ENCODE measurements around the gene C16orf54.
"Not testable (repeated sequence)": the region's sequence is repeated elsewhere in the genome, so short reads cannot be mapped to it uniquely, and the experiment has no call there.

The C16orf54 gene, protein sequence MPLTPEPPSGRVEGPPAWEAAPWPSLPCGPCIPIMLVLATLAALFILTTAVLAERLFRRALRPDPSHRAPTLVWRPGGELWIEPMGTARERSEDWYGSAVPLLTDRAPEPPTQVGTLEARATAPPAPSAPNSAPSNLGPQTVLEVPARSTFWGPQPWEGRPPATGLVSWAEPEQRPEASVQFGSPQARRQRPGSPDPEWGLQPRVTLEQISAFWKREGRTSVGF

GRCh38 chr16:29745853-29746345 lies at the start of gene C16orf54:
Gene C16orf54, minus strand, starts transcription at chr16:29745990. Its CDS starts 1,039 bp downstream, at chr16:29744951.
- Histone ChIP-seq H3K9me3 (ENCODE audit: control insufficient read depth in 5 of 5, low read length in 5 of 5) (no peaks in the 10 kb centered on the region), H3K9ac (ENCODE audit: low read length in 5 of 5) (peak within 1 kb of the TSS in 1 of 5 donors; percentile 45), H3K27me3 (ENCODE audit: control insufficient read depth in 5 of 5, insufficient read depth in 4 of 5, low read length in 5 of 5) (no peaks in the 10 kb centered on the region), H3K4me3 (ENCODE audit: low read depth in 1 of 5, low read length in 5 of 5) (peak within 1 kb of the TSS; percentile 32 to 64 (median 53)), H3K27ac (ENCODE audit: low read depth, low read length) (no peak within 1 kb of the TSS), H3K4me1 (ENCODE audit: control insufficient read depth in 5 of 5, insufficient read depth in 5 of 5, low read length in 5 of 5) (peaks cover 0 to 8% (median 0%) of the 10 kb centered on the region in 5 donors), H3K36me3 (ENCODE audit: control insufficient read depth in 5 of 5, insufficient read depth in 5 of 5, low read length in 5 of 5) (no peaks in the 10 kb centered on the region)

- Histone ChIP-seq H3K27me3 (ENCODE audit: control insufficient read depth in 5 of 5, insufficient read depth in 4 of 5, low read length in 5 of 5) (no peaks in the 10 kb centered on the region), H3K9me3 (ENCODE audit: control insufficient read depth in 5 of 5, low read length in 5 of 5) (no peaks in the 10 kb centered on the region), H3K9ac (ENCODE audit: low read length in 5 of 5) (no peak overlapping the region), H3K4me3 (ENCODE audit: low read depth in 1 of 5, low read length in 5 of 5) (no peak overlapping the region), H3K4me1 (ENCODE audit: control insufficient read depth in 5 of 5, insufficient read depth in 5 of 5, low read length in 5 of 5) (peaks cover 0 to 22% (median 21%) of the 10 kb centered on the region in 5 donors), H3K27ac (ENCODE audit: low read depth, low read length) (no peak overlapping the region), H3K36me3 (ENCODE audit: control insufficient read depth in 5 of 5, insufficient read depth in 5 of 5, low read length in 5 of 5) (peaks cover 3 to 27% (median 24%) of the 10 kb centered on the region in 5 donors)
Observed at GRCh38 chr16:29794231-29794710, 48.5 kb upstream of the C16orf54 start.

DNA sequence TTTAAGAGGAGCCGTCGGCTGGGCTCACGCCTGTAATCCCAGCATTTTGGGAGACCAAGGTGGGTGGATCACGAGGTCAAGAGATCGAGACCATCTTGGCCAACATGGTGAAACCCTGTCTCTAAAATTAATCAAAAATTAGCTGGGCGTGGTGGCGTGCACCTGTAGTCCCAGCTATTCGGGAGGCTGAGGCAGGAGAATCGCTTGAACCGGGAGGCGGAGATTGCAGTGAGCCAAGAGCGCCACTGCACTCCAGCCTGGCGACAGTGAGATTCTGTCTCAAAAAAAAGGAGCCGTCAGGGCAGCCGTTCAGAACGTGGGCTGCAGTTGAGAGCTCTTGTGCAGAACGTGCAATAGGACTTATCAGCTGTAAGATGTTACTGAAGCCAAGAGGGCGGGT lies 47.4 kb upstream of the C16orf54 start:
- not testable (repeated sequence) for H3K27ac ChIP-seq (ENCODE audit: low read depth, low read length); H3K9me3 ChIP-seq (ENCODE audit: control insufficient read depth in 5 of 5, low read length in 5 of 5); H3K27me3 ChIP-seq (ENCODE audit: control insufficient read depth in 5 of 5, insufficient read depth in 4 of 5, low read length in 5 of 5); H3K9ac ChIP-seq (ENCODE audit: low read length in 5 of 5); H3K4me3 ChIP-seq (ENCODE audit: low read depth in 1 of 5, low read length in 5 of 5)
- Histone ChIP-seq H3K4me1 (ENCODE audit: control insufficient read depth in 5 of 5, insufficient read depth in 5 of 5, low read length in 5 of 5) (peaks cover 0 to 22% (median 21%) of the 10 kb centered on the region in 5 donors), H3K36me3 (ENCODE audit: control insufficient read depth in 5 of 5, insufficient read depth in 5 of 5, low read length in 5 of 5) (peaks cover 3 to 16% (median 13%) of the 10 kb centered on the region in 5 donors)

DNA sequence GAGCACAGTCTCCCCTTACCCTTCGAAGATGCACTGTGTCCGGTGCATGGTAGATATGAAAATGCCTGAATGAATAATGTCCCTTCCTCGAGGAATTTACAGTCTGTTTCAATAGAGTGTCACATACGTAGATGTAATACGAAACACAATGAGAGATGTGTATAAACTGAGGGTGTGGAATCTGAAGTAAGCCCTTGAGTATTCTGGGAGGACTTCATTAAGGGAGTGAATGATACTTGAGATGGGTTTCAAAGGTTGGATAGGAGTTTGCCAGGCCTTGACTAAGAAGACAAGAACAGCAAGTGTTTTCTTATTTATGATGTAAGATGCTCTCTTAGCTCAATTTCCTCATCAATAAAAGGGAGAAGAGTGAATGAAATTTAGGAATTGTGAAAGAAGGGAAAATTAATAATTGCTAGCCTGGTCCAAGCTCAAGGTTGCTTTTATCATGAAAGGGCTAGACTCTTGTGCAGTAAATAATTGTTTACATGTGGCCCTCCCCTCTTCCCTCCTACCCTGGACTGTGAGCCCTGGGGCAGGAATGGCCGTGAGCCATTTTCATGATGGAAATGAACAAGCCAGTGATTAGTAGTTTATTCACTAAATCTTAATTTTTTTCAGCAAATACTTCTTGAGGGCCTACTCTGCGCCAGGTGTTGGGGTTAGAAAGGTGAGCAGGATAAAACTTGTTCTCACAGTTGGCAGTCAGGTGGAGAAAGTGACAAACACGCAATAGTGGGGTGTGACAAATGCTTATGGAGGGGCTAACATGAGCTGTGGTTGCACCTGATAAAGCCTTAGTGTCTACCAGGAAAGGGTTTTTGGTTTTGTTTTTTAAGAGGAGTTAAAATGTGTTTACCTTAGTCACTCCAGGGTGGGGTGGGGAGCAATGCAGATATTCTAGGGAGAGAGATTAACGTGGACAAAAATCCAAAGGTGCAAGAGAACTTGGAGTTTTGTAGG lies 46.3 kb upstream of the C16orf54 start:
- Histone ChIP-seq H3K9ac (ENCODE audit: low read length in 5 of 5) (peak overlapping the region in 1 of 5 donors; percentile 62), H3K4me3 (ENCODE audit: low read depth in 1 of 5, low read length in 5 of 5) (peak overlapping the region in 1 of 5 donors; percentile 13), H3K9me3 (ENCODE audit: control insufficient read depth in 5 of 5, low read length in 5 of 5) (no peaks in the 10 kb centered on the region), H3K27me3 (ENCODE audit: control insufficient read depth in 5 of 5, insufficient read depth in 4 of 5, low read length in 5 of 5) (no peaks in the 10 kb centered on the region), H3K36me3 (ENCODE audit: control insufficient read depth in 5 of 5, insufficient read depth in 5 of 5, low read length in 5 of 5) (peaks cover 0 to 7% (median 4%) of the 10 kb centered on the region in 5 donors), H3K4me1 (ENCODE audit: control insufficient read depth in 5 of 5, insufficient read depth in 5 of 5, low read length in 5 of 5) (peaks cover 0 to 22% (median 21%) of the 10 kb centered on the region in 5 donors), H3K27ac (ENCODE audit: low read depth, low read length) (no peak overlapping the region)

DNA sequence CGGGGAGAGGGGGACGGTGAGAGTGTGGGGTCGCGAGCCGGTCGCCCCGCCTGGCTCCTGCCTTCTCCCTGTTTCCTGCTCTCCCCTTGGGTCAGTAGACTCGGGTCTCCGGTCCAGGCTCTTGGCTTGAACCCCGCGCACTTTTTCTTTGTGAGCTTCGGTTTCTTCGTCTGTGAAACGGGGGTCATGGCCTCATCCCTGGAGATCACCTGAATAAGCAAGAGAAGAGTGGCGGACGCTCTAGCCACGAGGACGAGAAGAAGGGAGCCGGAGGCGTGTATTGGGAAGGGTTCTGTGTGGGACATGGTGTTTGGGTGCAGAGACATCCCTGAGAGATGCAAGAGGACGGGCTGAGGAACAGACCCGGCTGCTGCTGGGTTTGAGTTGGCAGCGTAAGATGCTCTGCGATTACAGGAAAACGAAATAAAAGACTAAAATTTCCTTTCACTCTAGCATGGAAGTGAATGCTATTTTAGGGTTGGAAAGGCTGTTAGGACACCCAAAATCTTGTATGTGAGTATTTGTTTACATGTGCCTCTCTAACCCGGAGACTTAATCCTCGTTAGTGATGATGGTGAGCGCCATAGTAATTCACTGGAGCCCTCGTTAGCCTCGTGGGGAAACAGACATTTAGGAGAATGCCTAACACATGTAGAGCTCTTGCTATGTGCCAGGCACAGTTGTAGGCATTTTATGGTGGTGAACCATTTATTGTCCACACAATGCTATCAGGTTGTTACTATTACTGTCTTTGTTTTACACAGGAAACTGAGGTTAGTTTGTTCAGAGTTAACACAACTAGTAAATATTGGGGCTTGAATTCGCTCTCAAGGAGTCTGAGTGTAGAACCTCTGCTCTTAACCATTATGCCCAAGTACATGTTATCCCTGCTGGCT lies 45.4 kb upstream of the C16orf54 start:
- H3K9me3 ChIP-seq (ENCODE audit: control insufficient read depth in 5 of 5, low read length in 5 of 5), result no peaks in the 10 kb centered on the region
- no peak overlapping the region for H3K27ac ChIP-seq (ENCODE audit: low read depth, low read length)
- peak overlapping the region; percentile 85 to 98 (median 92) for H3K4me3 ChIP-seq (ENCODE audit: low read depth in 1 of 5, low read length in 5 of 5)
- H3K27me3 ChIP-seq (ENCODE audit: control insufficient read depth in 5 of 5, insufficient read depth in 4 of 5, low read length in 5 of 5), result no peaks in the 10 kb centered on the region
- no peaks in the 10 kb centered on the region for H3K36me3 ChIP-seq (ENCODE audit: control insufficient read depth in 5 of 5, insufficient read depth in 5 of 5, low read length in 5 of 5)
- H3K9ac ChIP-seq (ENCODE audit: low read length in 5 of 5), result peak overlapping the region in 4 of 5 donors; percentile 62 to 88 (median 71)
- H3K4me1 ChIP-seq (ENCODE audit: control insufficient read depth in 5 of 5, insufficient read depth in 5 of 5, low read length in 5 of 5), result peaks cover 0 to 22% (median 21%) of the 10 kb centered on the region in 5 donors

GRCh38 chr16:29790183-29790948 lies 44.6 kb upstream of the C16orf54 start, which contains the start of gene KIF22:
Gene KIF22, plus strand, starts transcription at chr16:29790751. Its CDS starts 9 bp downstream, at chr16:29790760.
- no peaks in the 10 kb centered on the region for H3K36me3 ChIP-seq (ENCODE audit: control insufficient read depth in 5 of 5, insufficient read depth in 5 of 5, low read length in 5 of 5)
- peak within 1 kb of the TSS; percentile 52 to 93 (median 75) for H3K9ac ChIP-seq (ENCODE audit: low read length in 5 of 5)
- no peaks in the 10 kb centered on the region for H3K27me3 ChIP-seq (ENCODE audit: control insufficient read depth in 5 of 5, insufficient read depth in 4 of 5, low read length in 5 of 5)
- H3K27ac ChIP-seq (ENCODE audit: low read depth, low read length), result peak within 1 kb of the TSS; percentile 72
- H3K4me3 ChIP-seq (ENCODE audit: low read depth in 1 of 5, low read length in 5 of 5), result peak within 1 kb of the TSS; percentile 85 to 98 (median 92)
- peaks cover 0 to 26% (median 24%) of the 10 kb centered on the region in 5 donors for H3K4me1 ChIP-seq (ENCODE audit: control insufficient read depth in 5 of 5, insufficient read depth in 5 of 5, low read length in 5 of 5)
- no peaks in the 10 kb centered on the region for H3K9me3 ChIP-seq (ENCODE audit: control insufficient read depth in 5 of 5, low read length in 5 of 5)

GRCh38 chr16:29789775-29790182 lies 44.0 kb upstream of the C16orf54 start:
- Histone ChIP-seq H3K4me3 (ENCODE audit: low read depth in 1 of 5, low read length in 5 of 5) (peak overlapping the region; percentile 72 to 98 (median 85)), H3K36me3 (ENCODE audit: control insufficient read depth in 5 of 5, insufficient read depth in 5 of 5, low read length in 5 of 5) (no peaks in the 10 kb centered on the region), H3K4me1 (ENCODE audit: control insufficient read depth in 5 of 5, insufficient read depth in 5 of 5, low read length in 5 of 5) (peaks cover 0 to 32% (median 30%) of the 10 kb centered on the region in 5 donors), H3K27ac (ENCODE audit: low read depth, low read length) (peak overlapping the region; percentile 72), H3K9ac (ENCODE audit: low read length in 5 of 5) (peak overlapping the region; percentile 52 to 93 (median 75)), H3K9me3 (ENCODE audit: control insufficient read depth in 5 of 5, low read length in 5 of 5) (no peaks in the 10 kb centered on the region), H3K27me3 (ENCODE audit: control insufficient read depth in 5 of 5, insufficient read depth in 4 of 5, low read length in 5 of 5) (no peaks in the 10 kb centered on the region)

- not testable (repeated sequence) for H3K9ac ChIP-seq (ENCODE audit: low read length in 5 of 5); H3K27ac ChIP-seq (ENCODE audit: low read depth, low read length); H3K9me3 ChIP-seq (ENCODE audit: control insufficient read depth in 5 of 5, low read length in 5 of 5); H3K27me3 ChIP-seq (ENCODE audit: control insufficient read depth in 5 of 5, insufficient read depth in 4 of 5, low read length in 5 of 5); H3K4me3 ChIP-seq (ENCODE audit: low read depth in 1 of 5, low read length in 5 of 5); H3K36me3 ChIP-seq (ENCODE audit: control insufficient read depth in 5 of 5, insufficient read depth in 5 of 5, low read length in 5 of 5)
- peaks cover 0 to 33% (median 31%) of the 10 kb centered on the region in 5 donors for H3K4me1 ChIP-seq (ENCODE audit: control insufficient read depth in 5 of 5, insufficient read depth in 5 of 5, low read length in 5 of 5)
Observed at GRCh38 chr16:29787155-29787554, 41.4 kb upstream of the C16orf54 start.
